HG03521 (cell line): ENCODE data around the gene FLRT3.
A peak's percentile ranks its signal among the peaks of the same experiment; 100 is the strongest.

ENCODE experiments used
- ATAC-seq: cut with Tn5 transposase; IDR thresholded peaks from one replicate; pipeline ENCODE4 v1.9.1; 2021; ENCODE audit warnings: mild to moderate bottlenecking, moderate library complexity; ENCODE audit not compliant: unreplicated experiment

Gene FLRT3

DNA sequence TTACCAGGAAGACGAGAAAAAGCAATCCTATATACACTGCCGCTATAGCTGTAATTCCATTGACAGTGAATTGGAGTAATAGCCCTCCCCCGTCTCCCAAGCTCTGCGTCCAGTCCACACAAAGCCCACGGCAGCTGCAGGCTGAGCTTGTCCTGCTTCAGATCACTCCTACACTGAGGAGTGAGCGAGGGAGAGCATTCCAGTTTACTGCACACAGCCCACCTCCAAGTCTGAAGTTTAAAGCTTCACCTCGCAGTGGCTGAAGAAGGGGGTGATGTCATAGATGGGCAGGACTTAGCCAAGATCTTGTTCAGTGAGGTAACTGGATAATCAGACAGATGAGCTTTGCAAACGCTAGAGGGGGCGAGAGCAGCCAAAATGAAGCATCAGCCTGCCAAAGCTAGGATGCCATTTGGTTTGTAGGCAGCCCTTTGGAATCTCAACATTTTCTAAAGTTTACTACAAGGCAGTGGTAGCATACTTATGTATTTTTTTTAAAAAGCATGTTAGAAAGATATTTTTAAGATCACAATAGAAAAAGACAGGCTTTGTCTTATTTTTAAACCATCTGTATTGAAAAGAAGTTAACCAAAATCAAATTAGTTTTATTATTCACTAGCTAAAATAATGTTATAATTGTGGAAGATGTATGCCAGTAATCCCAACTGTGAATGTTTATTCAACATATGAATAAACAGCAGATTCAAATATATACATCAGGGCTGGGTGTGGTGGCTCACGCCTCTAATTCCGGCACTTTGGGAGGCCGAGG is at the start of gene FLRT3:
Gene FLRT3, minus strand, starts transcription at position 213 of the 772 bp plus-strand sequence. CDS start 10,106 bp downstream, outside the sequence.
- ATAC-seq, result peak; percentile 98

DNA sequence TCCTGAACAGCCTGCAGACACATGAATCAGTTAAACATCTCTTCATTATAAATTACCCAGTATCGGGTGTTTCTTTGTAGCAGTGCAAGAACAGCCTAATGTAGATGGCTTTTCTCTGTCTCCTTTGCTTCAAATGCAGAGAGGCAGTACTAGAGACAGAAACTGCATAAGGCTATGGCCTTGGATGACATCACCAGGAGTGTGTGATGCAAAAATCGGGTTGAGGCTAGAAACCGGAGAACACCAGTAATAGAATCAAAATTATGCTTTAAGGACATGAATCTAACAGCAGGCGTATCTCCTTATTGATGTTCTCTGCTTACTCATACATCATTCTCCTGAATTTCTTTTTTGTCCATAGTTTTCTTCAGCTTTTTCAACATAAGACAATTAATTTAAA is 49.3 kb upstream of the FLRT3 start:
- no peak for ATAC-seq

DNA sequence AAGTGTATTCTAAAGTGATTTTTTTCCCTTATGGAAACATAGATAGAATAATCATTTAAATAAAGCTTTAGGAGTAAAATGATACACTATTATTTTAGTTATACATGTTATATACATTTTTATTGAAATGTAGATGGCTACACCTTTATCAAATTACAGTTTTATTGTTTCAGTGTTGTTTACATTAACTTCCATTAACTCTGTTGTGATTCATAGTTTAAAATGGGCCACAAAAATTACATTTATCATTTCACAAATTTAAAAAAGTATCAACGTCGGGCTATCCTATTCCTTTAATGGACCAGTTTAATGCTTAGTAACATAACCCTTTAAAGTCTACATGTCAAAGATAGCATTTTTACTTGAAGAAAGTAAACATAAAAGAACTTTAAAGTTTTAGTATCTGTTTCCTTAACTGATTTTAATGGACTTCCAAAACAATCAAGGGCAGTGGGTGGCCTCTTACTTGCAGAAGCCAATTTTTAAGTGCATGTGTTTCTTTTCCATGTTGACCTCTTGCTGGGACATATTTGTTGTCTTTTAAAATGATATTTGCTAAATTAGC is 47.8 kb upstream of the FLRT3 start:
- ATAC-seq, result no peak

DNA sequence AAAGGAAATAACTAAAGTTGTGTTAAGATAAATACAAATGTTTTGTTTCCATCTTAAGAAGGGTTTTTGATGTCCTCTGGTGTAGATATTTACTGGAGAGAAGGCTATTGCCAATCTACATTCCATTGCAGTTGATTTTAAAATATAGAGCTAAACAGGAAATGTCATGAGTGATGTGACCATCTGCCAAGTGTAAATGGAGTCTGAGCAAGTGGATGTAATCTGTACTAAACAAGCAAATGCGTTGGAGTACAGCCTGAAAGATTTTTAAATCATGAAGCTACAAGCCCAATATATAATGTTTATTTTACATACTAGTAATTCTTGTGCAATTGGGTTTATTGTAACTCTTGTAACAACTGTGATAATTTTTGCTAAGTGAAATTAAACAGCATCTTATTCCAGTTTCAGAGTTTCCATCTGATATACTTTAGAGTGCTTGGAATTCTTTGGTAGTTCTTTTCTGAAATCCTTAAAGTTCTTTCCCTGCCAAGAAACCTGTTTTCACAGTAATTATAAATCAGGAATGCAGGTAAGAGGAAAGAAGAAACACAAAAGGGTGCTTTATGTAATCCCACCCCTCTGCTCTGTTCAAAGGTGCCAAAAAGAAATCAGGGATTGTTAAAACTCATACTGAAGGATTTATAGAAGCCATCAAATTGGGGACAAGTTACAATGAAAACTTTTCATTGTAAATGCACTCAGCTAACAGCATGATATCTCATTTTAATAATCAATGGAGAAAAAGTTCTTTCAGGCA is 47.2 kb upstream of the FLRT3 start:
- no peak for ATAC-seq

DNA sequence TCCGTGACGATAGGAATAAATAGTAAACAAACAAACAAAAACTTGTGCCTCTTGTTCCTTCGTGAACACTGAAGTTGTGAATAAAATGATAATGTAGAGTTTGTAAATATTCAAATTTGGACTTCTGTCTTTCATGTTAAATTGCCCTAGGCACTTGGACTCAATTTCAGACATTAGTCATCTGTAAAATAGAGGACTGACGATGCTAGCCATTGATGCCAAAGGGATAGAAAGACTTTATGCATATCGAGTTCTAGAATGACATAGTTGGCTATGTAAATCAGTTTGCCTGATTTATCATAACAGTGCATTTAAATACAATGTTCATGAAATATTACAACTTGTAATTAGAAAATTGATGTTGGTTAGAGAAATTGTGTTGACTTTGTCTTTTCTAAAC is 45.9 kb upstream of the FLRT3 start:
- no peak for ATAC-seq

DNA sequence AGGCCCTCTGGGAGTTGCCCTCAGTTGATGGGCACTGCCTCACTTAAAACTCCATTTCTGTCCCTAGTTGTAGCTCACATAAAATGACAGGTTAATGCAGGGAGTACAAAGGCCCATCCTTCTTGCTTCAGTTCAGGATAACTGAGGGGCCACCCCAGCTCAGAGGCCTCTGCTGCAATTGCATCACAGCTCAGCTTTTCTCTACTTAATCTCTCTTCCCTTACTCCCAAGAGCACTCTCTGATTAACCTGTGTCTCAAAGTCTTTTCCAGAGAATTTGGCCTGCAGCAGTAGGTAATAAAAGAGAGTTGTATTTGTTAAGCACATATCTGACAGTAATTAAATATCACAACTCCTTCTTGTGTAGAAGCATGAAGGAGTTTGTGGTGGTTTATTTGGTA is 40.9 kb upstream of the FLRT3 start:
- no peak for ATAC-seq

DNA sequence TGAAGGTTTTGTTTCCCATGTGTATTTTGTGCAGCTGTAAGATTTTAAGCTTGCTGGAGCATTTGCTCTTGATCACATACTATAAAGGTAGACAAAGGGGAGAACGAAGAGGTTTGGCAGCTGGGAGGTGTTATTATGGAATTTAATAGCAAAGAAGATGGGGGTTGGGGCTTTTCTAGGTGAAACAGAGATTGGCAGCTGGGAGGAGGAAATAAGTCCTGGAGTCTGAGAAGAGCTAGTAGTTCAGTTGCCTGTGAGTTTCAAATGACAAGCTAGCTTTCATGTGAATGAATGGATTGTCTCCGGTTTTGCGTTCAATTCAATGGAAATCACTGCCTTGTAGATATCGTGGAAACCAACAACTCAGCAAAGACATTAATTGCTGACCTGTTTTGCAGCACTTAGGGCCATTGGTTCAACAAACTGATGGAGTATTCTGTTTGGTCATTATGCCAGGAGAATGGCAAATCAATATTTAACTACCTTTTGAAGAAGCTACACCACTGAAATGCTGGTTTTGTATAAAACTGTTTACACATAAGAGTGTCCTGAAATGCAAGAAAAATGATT is 38.1 kb upstream of the FLRT3 start:
- no peak for ATAC-seq

DNA sequence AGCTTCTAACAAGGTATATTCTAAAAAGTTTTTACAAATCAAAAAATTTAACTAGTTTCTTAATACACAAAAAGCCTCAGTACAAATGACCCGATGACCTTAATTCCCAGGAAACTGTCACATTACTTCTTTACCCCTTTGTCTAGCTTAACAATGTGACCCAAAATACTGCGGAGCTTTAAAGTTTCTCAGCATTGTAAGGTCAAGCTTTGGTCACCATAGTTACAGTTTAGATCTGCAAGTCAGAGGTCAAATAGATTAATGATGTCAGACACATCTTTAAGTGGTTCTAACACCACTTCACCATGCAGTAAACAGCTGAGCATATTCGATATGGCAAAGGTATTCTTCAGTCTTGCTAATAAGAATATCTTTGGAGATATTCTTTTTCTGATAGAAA is 36.8 kb upstream of the FLRT3 start:
- no peak for ATAC-seq

DNA sequence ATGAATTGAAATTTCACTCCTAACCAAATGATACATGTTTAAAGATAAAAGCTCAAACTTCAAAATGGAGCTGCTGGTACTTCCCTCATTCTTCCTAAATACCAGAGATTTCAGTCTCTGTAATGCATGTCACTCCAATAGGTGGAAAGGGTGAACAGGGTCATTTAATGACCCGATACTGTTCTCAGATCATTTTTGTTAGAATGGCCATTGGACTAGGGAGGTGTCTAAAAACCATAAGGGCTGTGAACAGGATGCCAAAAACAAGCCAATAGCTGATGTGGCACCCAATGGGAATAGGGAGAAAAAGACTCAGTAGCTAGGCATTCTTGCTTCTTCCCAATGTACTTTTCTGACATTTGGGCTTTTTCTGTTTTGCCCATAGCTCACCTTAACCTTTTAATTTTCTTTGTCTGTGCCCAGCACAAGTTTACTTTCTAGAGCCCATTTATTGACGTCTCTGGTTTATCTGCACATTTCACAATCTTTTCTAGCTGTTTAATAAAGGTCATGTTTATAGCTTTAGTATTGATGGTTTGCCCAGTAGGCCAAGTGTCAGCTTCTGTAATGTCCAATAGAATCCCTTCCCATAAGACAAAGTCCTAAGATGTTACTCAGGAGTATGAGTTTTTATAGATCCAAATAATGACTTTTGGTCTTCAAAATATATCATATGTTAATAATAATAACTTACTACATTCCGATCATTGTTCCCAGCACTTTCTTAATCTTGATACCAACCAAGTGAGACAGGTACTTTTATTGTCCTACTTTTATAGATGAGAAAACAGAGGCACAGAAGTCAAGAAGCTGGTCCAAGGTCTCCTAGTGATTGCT is 24.3 kb upstream of the FLRT3 start:
- ATAC-seq, result no peak

DNA sequence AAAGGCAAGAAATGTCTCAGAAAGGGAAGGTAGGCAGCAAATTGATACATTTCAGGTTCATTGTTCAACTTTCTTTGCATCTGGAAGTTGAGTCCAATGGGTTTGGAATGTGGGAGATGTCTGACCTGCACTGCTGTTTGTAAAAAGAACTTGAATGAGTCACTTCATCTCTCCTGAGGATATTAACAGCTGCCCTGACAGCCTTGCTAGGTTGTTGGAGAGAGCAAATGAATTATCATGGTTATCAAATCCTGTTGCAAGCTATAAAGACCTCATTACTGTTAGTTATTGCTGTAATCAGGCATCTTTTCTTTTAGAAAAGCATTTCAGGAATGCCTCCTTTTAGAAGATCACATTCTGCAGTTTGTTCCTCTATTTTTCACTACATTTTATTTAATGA is 23.0 kb upstream of the FLRT3 start:
- no peak for ATAC-seq

DNA sequence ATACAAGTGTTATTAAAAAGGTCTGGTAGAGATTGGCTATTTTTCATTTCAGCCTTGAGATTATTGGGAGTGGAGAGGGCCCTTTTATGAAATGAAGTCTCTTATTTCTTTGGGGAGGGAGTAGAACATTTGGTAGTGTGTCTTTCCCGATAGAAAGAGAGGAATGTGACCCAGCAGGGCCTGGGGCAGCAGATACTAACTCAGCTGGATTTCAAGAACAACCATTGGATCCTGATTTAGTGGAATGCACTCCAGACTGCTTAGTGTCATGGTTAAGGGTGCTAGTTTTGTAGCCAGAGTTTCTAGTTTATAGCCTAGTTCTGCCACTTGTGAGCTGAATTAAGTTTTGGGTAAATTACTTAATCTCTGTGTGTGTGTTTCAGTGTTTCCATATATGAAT is 18.4 kb upstream of the FLRT3 start:
- ATAC-seq, result no peak

DNA sequence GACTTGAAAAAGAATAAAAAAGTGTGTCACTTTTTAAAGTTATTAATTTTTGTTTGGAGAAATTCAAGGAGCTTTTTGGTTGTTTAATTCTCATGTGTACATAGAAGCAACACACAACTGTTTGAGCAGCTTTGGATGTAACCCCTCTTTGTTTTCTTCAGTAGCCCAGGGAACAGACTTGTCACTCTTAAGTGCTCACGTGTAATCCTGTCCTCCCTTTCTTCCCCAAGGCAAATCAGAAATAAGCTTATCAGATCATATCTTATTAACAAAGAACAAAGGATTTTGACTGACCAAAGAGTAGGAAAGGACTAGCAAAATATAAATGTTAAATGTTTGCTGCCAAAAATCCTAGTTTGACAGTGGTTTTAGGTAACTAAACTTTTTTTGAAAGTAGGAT is 7.3 kb upstream of the FLRT3 start:
- ATAC-seq, result no peak

DNA sequence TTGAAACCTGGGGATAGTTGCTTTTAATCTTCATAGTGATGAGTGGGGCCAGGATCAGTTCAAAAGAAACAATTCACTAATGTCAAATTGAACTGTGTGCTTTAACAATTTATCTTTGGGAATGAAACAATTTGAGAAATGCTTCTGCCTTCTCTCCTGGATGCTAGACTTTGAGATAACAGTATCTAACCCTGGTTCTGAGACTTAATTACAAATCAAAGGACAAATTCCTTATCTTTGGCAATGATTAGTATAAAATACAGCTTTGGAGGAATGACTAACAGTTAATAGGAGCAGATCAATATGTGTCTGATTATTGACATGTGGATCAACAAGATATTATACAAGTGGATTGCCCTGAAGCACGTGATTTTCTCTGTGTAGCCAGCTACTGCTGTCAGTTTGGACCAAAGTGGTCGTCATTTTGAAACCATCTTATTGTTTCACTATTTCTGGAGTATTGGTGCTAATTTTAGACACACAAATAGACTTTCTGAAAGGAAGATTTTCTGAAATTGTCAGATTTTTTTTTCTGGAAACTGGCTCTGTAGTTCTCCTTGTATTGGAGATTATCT is 6.2 kb upstream of the FLRT3 start:
- no peak for ATAC-seq

DNA sequence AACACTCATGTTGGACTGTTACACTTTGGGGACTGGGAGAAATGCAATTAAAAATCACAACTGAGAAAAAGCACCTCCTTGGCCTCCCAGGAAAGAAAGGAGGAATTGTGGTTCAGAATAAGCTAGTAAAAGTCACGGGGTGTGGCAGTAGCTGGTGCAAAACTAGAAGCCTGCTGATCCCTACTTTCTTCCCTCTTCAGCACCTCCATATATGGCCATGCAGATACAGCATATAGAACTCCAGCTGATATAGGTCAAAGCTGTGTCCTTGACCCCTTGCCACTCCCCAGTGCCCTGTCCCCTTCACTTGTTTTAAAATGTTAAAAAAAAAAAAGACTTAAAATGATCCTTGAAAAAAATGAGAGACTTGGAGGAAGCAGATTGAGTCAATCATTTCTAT is 5.5 kb upstream of the FLRT3 start:
- no peak for ATAC-seq

DNA sequence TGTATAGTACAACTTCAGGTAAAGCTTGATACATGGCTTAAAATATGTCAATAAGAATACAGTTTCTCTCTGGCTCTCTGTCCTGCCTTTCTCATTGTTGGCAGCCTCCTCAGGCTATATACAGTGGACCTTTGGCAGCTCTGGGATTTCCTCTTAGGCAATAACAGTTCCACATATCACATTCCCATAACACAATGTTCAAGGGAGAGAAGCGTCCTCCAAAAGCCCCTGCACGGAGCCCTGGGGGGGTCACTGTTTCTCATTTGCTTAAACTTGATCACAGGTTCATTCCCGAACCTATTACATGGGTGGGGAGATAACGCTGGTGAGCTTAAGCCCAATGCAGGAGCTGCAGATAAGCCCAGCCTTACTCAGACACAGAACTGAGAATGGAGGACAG is 4.4 kb upstream of the FLRT3 start:
- no peak for ATAC-seq

DNA sequence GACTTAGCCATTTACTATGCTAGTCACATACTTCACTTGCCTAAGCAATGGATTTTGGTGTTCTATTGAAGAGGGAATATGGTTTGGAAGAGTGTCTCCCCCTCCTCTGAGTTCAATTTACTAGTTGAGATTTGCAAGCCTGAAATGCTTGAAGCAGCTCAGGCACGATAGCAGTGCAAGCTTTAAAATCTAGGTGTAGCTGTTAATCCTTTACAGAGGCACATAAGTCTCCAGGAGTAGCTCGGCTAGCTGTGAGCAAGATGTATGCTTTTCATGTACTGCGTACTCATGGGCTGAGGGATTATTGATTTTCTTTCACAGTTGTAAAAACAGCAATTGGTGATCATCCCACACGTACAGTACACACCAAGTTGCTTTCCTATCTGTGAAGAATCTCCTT is 726 bp downstream of the FLRT3 start:
- no peak for ATAC-seq

DNA sequence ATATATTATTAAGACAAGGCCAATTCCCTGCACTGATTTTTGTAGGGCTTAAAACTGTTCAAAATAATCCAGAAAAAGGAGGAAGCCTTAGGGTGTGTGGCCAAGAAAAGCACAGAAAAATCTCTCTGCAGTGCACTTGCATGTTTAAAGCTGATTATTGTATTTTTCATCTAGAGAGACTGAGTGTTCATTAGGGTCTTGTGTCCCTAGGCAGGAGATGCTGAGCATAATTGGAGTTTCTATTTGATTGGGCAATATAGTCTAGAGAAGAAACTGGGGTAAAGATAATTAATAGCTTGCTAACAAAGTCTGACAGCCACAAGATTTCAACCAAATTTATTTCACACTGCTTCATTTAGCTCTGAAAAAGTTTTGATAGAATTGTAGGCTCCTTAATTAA is 2.4 kb downstream of the FLRT3 start:
- no peak for ATAC-seq

DNA sequence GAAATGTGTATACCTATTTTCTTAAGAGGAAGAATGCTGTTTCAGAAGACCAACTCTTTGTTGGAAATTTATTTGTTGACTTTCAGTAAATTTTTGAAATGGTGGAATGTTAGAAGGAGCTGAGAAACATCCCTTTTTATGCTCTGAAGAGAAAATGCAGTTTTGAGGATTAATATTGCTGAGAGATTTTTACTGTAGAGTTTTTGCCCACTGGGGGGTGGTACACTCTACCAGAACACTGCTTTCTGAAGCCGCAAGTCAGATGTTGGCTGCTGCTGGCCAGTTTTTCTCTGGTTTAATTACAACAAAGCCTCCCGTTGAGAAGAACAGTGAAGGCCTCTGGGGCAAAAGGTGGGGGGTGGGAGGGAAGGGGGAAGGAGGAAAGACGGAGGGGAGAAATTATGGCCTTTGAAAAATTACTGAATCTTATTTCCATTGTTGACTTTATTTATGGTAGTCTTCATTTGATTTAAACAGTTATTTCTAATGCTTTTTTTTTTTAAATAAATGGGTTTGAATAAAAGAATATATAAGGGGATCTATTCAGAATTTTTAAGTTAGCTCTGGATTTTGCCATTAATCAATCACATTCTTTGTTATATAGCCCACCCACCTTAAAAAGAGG is 3.0 kb downstream of the FLRT3 start:
- no peak for ATAC-seq

DNA sequence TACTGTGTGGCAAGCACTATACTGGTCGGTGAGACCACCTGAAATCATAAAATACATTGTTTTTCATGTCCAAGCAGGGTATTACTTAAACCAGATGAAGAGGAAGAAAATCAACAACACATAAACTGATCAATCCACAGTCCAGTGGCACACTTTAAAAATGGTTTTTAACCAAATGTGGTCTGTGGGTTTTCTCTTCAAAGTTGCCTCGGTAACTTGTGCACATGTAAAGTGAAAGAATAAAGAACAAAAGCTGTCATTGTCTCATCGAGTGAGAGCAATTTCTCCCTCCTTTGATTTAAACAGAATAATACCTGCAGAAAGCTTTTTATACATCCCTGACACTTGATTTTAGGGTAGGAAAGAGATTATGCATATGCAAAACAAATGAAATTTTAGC is 3.7 kb downstream of the FLRT3 start:
- no peak for ATAC-seq

DNA sequence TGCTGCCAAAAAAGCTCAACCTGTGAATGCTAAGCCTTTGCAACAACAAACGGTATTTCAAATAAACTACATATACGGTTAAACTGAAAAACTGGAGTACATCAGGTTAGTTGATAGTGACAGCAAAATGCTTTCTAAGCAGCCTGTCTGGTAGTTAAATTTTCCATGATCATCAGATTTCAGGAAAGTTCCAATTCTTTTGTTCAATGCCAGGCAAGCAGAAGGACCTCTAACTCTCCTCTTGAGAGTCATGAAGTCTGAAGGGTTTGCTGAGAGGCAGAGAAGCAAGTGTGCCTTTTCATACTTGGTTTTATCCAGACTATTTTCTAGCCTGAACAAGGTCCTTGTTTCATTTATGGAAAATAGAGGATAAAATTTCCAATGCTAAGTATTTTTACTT is 4.5 kb downstream of the FLRT3 start:
- ATAC-seq, result no peak
